DMS 273 (cell line): Measurements from ENCODE around the gene CRTAC1.
"Not testable (repeated sequence)": the region's sequence is repeated elsewhere in the genome, so short reads cannot be mapped to it uniquely, and the experiment has no call there.

Source experiments
- DNase-seq: peaks from one replicate; lab custom pipeline; 2025; ENCODE audit not compliant: unreplicated experiment; lab: John Stamatoyannopoulos, UW

CRTAC1 gene

GRCh38 chr10:97849103-97849686 is 181.2 kb downstream of the CRTAC1 start:
- peak; percentile 56 for DNase-seq

GRCh38 chr10:97844678-97845077 is 185.7 kb downstream of the CRTAC1 start:
- DNase-seq, result no peak

GRCh38 chr10:97843972-97844371 is 186.4 kb downstream of the CRTAC1 start:
- not testable (repeated sequence) for DNase-seq

- peak; percentile 44 for DNase-seq
These were observed 187.1 kb downstream of the CRTAC1 start for GRCh38 chr10:97843281-97843671.

GRCh38 chr10:97842656-97843280 is 187.7 kb downstream of the CRTAC1 start:
- no peak for DNase-seq

GRCh38 chr10:97842114-97842513 is 188.3 kb downstream of the CRTAC1 start:
- not testable (repeated sequence) for DNase-seq

- DNase-seq, result not testable (repeated sequence)
These were observed 189.3 kb downstream of the CRTAC1 start for GRCh38 chr10:97841166-97841565.

GRCh38 chr10:97838091-97838490 is 192.3 kb downstream of the CRTAC1 start:
- DNase-seq, result no peak

- no peak for DNase-seq
These were observed 194.0 kb downstream of the CRTAC1 start for GRCh38 chr10:97836446-97836845.

- peak; percentile 86 for DNase-seq
These were observed 199.2 kb downstream of the CRTAC1 start for GRCh38 chr10:97831259-97831658.

GRCh38 chr10:97830064-97830463 is 200.4 kb downstream of the CRTAC1 start:
- peak; percentile 45 for DNase-seq

DNA sequence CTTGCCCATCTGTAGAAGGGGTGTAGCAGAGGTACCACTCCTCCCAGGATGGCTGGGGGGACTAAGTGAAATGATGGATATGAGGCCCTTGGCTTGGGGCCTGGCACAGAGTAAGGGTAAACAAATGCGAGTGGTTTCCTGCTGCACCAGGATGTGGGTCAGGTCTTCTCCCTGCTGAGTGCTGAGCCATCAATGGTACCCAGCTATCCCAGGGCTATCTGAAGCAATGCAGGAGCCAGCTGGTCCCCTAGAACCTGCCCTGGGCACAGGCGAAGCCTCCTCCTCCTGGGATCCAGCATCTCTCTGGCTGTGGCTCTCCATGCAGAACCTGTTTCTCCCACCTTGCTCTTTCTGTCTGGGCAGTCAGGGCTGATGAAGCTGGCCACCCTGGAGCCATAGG is 201.7 kb downstream of the CRTAC1 start:
- DNase-seq, result no peak

GRCh38 chr10:97827702-97828291 is 202.6 kb downstream of the CRTAC1 start:
- DNase-seq, result no peak

DNA sequence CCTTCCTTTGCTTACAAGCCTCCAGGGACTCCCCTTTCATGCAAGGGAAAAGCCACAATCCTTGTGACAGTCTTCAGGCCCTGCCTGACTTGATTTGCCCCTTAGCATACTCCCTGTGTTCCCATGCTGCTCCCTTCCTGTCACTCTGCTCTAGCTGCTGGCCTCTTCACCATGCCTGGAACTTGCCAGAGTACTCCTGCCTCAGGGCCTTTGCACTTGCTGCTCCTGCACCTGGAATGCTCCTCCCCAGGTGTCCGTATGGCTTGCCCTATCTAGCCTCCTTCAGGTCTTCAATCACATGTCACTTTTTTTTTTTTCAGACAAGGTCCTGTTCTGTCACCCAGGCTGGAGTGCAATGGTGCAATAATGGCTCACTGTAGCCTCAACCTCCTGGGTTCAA is 203.5 kb downstream of the CRTAC1 start:
- no peak for DNase-seq

GRCh38 chr10:97825020-97825760 is 205.2 kb downstream of the CRTAC1 start:
- DNase-seq, result no peak

GRCh38 chr10:97823734-97824133 is 206.7 kb downstream of the CRTAC1 start:
- DNase-seq, result no peak

DNA sequence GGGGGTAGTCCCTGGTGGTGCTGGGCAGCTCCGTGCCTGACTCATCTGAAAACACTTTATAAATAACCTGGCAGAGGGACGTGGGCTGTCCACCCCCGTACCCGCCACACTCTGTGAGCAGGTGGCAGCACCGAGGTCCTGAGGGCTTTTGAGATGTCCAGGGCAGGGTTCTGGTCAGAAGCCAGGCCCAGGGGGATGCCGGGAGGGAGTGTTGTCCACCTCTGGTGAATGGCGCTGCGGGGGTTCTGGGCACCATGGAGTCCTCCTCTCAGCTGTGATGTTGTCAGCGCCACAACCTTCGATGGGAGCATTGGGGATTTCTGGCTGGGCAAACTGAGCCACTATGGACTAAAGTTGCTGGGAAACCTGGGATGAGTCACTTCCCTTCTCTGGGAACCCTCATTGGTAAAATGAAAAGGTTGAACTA is 208.1 kb downstream of the CRTAC1 start:
- no peak for DNase-seq

DNA sequence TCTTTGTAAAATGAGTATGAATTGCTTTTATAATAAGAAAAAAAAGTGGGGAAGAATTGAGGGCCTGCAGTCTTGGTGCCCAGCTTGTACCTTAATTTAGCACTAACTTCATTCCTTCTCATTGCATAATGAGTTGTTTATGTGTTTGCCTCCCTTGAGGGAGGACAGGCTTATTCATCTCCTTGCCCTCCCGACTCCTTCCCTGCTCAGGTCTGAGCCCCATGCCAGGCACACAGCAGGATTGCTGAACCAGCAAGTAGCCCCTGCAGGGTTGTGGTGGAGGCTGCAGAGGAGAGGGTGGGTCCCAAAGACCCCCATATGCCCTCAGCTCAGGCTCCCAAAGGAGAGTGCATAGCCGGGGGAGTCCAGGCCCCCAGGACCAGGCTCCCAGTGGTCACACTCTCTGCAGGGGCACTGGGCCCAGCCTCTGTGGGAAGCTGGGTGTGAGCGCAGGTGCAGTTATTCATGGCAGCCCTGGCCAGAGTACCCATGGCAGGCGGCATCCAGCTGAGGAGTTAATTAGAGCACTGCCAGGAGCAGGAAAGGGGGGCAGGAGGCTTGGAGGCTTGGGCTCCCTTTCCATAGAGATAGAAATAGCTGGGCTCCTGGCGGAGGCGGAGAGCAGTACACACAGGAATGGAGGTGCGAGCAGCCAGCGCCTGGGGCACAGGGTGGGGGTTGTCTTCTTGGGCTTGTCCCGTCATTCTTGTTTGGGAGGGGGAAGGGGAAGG is 208.9 kb downstream of the CRTAC1 start:
- DNase-seq, result no peak

DNA sequence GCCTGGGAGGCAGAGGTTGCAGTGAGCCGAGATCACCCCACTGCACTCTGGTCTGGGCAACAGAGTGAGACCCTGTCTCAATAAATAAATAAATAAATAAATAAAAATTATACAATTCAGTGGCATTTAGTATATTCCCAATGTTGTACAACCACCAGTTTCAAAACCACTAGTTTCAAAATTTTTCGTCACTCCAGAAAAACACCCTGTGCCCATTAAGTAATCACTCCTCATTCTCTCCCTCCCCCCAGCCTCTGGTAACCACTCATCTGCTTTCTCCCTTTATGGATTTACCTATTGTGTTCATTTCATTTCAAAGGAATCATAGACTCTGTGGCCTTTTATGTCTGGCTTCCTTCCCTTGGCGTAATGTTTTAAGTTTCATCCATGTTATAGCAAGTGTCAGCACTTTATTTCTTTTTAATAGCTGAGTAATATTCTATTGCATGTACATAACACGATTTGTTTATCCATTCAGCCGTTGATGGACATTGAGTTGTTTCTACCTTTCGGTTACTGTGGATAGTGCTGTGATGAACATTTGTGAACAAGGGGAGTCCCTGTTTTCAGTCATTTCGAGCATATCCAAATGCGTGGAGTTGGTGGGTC is 210.2 kb downstream of the CRTAC1 start:
- DNase-seq, result no peak

- DNase-seq, result no peak
These were observed 211.8 kb downstream of the CRTAC1 start for GRCh38 chr10:97818572-97818971.

GRCh38 chr10:97816609-97817008 is 213.8 kb downstream of the CRTAC1 start:
- DNase-seq, result no peak
